Fibroblast of skin of right biceps (primary cell): ENCODE results near the gene ABCA3.

Source experiments
- DNase-seq: peaks from one replicate; pipeline ENCODE4 v3.0.0-alpha.2; 2013

The ABCA3 gene

DNA sequence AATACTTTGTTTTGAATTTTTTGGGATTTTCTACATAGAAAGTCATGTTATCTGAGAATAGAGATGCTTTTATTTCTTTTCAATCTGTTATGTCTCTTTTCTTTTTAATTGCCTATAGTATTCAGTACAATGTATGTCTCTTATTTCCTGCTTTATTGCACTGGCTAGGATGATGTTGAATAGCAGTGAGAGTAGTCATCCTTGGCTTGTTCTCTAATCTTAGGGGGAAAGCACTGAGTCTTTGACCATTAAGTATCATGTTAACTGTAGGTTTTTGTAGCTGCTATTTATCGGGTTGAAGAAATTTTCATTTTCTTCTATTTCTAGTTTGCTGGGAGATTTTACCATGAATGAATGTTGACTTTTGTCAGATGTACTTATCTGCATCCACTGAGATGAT is 10.0 kb upstream of the ABCA3 start:
- DNase-seq: no peak

DNA sequence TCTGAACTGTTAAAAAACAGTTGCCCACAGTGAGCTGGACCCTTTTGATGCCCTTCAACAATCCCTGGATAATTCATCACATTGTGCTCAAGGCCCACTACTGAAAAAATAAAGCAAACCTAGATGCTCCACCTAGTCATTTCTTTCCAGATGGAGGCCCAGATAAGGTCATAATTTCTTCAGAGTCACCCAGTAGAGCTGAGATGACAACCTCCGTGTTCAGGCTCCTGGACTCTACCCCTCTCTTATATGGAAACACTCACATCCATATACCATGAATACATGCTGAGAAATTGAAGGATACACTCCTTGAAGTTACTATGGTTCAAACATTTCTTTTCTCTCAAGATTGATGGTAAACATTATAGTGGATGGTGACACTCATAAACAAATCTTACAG is 2.7 kb upstream of the ABCA3 start:
- DNase-seq: no peak

DNA sequence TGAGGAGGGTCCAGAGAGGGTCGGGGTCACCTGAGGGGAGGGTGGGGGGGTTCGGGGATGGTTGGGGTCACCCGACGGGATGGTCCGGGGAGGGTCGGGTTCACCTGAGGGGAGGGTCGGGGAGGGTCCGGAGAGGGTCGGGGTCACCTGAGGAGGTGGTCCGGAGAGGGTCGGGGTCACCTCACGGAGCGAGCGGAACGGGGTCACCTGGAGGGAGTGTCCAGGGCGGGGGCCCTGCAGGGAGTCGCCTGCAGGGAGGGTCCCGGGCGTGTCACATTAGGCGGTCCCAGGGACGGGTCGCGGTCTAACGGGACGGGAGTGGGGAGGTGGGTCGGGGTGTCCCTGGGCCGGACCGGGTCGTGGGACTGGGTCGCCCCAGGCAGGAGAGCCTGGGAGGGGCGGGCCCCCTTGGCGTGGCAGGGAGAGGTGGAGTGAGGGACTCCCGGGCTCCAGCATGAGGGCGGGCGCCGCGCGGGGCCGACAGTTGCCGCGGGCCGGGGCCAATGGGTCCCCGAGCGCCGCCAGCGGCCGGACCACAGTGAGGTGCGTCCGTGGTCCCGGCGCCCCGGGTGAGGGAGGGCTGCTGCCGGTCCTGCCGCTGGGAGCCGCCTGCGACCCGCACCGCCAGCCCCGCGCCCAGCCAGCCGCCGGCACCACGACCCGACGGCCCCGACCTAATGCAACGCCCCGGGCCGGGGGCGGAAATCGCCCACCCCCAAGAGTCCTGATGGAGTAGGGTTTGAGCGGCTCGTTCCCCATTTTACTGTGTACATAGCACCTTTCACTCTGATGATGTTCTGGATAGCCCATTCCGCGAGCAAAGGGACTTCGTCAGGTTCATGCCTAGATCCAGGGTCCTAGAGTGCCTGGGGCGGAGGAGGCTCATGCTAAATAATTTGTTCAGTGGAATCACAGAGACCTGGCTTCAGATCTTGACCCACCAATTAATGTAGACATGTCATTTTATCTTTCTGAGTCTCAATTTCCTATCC is 1.2 kb upstream of the ABCA3 start:
- DNase-seq: no peak

DNA sequence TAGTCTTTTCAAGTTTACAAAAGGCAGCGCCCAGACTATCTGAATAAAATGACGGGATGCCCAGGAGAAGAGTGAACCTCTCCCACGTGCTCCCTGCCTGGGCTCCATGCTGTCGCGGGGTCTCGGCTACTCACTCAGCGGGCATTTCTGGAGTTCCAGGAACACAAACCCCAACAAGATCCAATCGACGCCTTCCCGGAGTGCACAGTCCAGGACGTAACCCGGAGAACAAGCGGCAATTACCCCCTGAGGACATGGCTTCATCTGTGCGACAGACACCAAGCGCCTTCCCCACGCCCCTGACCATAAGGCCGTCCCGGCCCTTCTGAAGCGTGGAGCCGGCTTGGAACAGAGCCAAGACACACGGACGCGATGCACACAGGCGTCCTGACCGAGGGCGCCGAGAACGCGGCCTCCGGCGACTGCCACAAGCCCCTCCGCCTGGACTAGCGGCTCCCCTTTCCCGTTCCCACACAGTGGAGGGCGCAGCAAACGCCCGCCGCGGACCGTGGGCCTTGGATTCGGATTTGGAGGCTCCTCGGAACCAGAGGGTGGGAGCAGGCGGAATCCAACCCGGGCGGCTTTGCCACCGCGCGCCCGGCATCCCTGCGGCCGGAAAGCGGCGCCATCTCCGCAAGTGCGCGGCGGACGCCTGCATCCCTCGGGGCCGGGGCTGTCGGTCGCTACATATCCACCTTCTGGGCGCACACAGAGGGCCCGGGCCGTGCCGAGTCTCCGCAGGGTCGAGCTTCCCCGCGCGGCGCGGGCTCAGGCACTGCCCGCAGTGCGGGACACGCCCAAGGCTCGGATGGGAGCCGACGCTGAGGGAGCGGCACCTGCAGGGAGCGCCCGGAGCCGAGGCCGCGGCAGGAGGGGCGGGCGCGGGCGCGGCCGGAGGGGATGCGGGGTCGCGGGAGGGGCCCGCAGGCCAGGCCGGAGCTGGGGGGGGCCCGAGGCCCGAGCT is 725 bp downstream of the ABCA3 start:
- peak; percentile 5 for DNase-seq

DNA sequence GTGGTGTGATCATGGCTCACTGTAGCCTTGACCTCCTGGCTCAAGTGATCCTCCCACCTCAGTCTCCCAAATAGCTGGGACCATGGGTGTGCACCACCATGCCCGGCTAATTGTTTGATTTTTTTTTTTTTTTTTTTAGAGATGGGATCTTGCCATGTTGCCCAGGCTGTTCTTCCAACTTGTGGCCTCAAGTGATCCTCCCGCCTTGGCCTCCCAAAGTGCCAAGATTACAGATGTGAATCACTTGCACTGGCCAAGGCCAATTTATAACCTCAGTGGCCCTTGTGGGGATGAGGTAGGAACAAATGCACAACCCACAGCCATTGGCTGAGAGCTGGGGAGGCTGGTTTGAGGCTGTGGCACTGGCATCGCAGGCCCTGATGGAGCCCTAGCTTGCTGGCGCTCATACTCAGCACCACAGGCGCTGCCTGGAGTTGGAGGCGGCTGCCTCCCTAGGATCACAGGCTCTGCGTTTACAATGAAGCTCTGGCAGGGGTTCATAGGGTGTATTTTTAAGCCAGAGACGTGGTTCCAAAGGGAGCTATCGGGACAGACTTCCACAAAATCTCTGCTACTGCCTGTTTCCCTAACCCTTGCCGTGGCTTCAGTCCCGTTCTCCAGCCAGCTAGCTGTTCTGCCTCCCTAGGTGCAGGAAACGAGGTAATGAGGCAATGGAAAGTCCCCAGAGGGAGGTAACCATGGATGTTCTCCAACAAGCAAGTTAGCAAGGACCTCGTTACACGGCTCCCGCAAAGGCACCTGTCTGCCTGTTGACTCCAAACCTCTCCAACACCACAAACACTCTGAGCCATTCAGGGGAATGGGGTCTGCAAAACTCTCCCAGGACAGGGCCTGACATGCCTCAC is 2.9 kb downstream of the ABCA3 start:
- no peak for DNase-seq

DNA sequence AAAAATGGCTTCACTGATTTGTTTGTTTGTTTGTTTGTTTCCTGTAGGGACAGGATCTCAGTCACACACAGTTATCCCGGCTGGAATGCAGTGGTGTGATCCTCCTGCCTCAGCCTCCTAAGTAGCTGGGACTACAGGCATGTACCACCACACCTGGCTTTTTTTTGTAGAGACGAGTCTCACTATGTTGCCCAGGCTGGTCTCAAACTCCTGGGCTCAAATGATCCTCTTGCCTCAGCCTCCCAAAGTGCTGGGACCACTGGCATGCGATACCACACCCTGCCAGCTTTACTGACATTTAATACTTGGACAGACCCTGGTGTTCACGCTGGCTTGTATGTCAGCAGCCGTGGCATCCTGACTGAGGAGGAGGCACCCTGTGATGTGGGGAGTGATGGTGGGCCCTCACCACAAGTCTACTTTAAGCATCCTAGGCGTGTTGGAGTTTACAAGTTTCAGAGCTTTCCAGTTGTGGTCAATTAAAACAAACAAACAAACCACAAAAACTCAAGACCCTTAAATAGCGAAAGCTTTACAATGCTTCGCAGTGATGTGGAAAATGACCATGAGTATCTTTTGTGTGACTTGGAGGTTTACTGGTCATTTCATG is 5.1 kb downstream of the ABCA3 start:
- no peak for DNase-seq

DNA sequence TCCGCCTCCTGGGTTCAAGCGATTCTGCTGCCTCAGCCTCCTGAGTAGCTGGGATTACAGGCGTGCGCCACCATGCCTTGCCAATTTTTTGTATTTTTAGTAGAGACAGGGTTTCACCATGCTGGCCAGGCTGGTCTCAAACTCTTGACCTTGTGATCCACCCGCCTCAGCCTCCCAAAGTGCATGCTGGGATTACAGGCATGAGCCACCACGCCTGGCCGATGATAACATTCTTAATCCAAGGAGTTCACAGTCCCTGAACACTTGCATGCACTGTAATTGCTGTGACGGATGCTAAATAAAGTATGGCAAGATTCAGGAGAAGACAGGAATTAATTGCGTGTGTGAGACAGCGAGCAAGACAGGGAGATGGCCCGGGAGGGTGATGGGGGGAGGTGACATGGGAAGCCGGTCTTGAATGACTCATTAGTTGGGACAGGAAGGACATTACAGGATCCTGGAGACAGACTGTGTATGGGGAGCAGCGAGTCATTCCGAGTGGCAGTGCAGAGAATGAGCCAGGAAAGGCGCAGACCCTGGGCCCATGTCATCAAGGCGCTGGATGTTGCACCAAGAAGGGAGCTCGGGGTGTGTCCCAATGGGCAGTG is 6.7 kb downstream of the ABCA3 start:
- DNase-seq: peak; percentile 68

DNA sequence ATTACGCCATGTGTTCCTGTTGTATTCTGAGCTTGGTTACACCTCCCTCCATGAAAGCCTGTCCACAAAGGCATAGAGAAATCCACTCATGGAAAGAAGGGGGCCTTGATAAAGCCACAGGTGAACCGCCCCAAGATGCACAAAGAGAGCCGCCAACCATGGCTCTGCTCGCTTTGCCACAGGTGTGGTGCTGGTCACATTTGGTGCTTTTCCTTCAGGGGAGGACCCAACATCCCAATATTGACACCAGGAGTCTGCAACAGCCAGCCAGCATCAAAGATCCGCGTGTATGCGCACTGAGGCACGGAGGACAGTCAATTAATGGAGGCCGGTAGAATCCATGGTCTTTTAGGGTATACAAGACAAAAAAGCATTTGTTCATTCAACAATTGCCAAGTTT is 7.3 kb downstream of the ABCA3 start:
- no peak for DNase-seq

DNA sequence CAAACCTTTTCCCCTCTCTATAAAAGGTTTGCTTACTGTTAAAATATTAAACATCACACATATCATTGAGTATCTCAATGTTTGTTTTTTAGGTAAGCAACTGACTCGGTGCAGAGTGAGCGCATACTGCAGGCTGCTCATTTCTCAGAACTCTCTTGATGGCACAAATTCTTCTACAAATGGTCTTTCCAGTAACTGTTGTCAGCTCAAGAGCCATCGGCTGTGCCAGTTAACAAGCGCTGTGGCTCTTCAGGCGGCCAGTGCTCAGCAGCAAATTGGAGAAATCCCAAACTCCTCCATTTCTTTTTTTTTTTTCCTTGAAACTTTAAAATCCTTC is 8.6 kb downstream of the ABCA3 start:
- DNase-seq: no peak

DNA sequence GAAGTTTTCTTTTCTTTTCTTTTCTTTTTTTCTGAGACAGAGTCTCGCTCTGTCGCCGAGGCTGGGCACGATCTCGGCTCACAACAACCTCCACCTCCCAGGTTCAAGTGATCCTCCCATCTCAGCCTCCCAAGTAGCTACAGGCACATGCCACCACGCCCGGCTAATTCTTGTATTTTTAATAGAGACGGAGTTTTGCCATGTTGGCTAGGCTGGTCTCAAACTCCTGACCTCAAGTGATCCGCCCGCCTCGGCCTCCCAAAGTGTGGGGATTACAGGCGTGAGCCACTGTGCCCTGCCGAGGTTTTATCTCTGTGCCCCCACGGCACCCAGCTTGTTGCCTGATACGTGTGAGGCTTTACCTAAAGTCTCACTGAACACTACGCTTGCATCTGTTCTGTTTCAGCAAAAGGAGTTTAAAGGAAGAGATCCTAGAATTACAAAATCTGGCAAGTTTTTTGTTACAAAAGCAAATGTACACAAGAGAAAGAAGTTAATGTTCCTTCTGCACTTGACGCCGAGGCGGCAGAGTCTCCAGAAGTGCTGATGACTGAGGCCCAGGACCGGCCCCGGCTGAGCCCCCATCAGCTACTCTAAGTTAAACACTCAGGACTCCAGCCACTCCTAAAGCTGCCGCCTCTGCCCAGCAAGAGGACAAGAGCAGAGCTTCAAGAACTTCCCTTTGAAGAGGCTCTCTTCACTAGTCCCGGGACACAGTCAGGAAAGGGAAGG is 9.2 kb downstream of the ABCA3 start:
- no peak for DNase-seq

DNA sequence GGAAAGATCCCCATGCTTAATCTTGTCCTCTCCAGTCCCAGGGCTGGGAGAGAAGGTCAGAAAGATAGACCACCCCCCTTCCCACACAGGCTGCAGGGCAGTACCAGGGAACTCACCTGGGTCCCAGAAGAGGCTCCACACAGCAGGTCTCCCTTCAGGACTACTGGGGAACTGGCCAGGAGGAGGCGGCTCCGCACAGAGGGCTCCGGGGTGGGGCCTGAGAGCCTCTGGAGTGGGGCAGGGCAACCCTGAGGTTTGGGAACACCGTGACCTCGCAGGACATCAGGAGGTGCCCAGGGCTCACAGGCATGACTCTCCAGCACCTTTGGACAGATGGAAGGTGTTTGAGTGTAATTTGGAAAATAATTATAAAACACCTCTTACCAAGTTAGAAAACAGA is 11.0 kb downstream of the ABCA3 start:
- no peak for DNase-seq

DNA sequence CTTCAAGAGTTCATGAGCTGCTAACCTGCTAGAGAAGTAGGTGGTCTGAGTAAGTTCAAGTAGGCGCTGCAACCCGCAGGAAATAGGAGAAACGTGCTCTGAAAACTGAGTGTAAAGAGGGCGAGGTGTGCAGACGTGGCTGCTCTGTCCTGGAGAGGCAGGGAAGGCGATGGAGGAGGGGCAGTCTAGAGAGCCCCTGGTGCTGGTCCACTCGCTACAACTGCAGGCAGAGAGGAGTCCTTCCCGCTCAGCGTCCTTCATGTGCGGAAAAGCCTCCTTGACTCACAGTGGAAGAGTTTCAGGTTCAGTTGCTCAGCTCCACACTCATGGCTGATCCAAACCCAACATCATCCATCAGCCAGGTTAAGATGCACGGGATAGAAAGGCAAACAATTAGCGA is 12.1 kb downstream of the ABCA3 start:
- no peak for DNase-seq

DNA sequence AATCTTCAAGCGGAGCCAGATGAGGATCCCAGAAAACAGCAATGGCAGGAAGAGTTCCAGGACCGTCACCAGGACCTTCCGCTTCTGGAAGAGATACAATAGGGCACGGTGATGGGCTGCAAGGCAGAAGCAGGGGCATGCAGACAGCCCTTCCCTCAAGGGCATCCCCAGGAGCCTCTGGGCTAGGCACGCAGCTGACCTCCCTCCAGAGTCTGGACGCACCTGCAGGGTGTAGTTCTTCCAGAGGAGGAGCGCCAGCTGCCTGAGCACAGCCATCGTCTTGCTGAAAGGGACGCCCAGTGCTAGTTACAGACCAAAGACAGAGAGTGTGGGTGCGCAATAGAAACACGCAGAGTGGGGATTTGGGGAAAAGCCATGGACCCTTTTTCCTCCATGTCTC is 14.3 kb downstream of the ABCA3 start:
- DNase-seq: no peak

DNA sequence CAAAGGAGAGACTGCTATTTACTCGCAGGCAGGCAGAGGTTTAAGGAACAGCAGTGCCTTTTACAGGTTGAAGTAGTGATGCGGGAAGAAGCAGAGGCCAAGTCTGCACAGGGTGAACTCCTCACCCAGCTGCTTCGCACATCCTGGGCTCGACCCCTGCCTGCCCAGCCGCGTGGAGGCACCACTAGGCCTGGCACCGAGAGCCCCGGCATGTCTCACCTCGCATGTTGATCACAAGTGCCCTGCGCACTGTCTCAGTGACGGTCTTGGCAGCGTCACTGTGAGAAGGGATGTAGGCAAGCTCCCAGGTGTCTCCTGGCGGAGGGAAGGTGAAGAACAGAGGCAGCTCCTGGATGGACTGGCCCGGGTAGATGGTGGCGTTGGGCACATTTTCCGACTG is 14.7 kb downstream of the ABCA3 start:
- DNase-seq: no peak

DNA sequence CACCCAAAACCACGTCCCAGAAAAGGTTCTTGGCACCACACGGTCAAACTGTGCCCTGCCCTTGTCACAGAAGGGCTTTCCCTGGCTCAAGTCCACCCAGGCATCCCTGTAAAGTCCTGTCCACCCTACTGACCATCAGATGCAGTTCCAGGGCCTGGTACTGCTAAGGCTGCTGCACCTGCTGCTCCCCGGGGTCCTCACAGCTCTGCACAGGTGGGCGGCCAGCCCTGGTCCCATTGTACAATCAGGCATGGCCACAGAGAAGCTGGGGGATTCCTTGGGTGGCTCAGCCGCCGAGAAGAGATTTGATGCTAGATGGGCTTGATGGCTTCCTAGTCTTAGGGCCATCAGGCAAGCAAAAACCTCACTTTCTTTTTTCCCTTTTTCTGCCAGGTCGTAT is 15.3 kb downstream of the ABCA3 start:
- no peak for DNase-seq

DNA sequence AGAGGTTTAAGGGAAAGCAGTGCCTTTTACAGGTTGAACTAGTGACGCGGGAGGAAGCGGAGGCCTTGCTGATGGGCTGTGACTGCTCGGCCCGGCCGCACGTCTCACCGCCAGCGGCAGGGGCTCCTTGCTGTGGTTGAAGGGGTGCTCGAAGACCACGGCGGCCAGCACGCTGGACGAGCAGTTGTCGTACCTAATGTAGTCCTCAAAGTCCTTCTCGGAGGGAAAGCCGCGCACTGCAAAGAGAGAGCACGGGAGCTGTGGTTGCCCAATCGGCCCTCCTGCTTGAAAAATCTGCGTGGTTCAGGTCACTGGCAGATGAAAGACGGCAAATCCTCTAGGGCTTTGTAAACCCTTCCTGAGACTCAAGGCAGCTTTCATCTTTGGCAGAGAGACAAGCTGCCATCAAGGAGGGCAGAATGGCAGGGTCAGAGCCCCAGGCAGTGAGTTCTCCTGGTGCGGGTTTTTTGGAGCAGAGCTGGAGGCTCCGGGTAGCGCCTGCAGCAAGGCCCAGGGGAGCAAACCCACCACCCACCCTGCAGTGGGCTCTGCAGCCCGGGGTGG is 16.1 kb downstream of the ABCA3 start:
- no peak for DNase-seq

DNA sequence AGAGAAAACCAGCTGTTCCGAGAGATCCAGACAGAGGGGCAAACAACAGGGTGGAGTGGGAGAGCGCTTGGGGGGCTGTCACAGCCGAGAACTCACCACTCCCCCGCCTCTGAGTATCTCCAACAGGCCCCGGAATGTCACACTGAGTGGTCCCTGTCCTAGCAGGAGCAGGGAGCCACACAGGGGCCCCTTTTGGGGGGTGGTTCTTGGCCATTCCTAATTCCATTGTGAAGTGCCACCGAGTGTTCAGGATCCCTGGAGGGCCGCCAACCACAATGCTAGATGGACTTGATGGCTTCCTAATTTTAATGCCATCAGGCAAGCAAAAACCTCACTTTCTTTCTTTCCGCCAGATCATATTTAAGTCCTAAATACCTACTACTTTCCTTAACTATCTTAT is 16.8 kb downstream of the ABCA3 start:
- no peak for DNase-seq

DNA sequence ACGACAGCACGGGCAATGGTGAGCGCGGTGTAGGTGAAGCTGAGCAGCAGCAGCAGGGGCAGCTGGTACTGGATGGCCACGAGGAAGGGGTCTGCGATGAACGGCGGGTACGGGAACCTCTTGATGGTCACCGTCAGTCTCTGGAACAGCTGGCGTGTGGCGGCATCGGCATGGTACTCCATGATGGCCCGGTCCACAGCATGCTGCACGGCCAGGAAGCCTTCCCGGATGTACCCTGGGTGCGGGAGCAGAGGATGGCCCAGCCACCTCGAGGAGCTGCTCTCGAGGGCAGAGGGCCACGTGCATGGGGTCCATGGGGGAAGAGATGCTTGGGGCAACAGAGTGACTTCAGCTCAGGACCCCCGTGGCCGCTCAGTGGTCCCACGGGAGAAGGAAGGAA is 20.9 kb downstream of the ABCA3 start:
- DNase-seq: no peak

DNA sequence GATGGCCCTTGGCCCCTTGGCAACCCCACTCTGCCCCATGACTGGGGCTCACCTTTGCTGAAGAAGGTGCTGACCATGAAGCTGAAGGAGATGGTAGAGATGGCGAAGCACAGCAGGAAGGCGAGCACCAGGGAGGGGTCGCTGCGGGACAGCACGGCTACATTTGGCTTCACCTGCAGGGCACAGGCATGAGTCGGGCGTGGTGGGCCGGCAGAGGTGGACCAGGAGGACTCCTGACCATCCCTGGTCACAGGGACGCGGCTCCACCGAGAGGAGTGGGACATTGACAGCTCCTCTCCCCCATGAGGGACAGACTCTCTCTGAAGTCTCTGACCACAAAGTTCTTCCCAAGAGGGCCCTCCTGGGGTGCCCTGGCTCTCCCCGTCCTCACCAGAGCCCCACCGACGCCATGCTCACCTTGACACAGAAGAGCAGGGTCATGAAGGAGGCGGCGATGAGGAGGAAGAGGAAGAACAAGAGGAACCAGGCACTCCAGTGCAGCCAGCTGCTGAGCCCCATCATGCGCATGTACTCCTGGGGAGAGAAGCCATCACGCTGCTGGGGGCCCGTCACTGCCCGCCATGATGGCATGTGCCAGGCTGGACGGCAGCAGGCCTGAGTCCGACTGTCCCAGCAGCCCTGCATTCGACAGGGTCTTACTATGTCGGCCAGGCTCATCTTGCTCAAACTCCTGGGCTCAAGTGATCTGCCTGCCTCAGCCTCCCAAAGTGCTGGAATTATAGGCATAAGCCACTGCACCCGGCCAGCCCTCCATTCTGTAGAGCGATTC is 23.1 kb downstream of the ABCA3 start:
- no peak for DNase-seq
